GM12878 (cell line): ENCODE data around the gene TMOD2. TPM values are rescaled to one million over a fixed set of nuclear protein-coding genes. Genes with fewer than 3 reads are reported as not detected.

Experiments
- ATAC-seq: fragments of 200-7000 bp; cut with Tn5 transposase; 3 replicates; pipeline ENCODE4 v1.9.1; 2020; ENCODE audit warnings: mild to moderate bottlenecking, moderate library complexity
- BruUV-seq: library from RNA; stranded (reverse); fragments of 400-500 nt; replicated peaks from 2 replicates; lab custom pipeline; 2021; lab: Mats Ljungman, UMichigan
- CTCF ChIA-PET: fragments of 300-600 bp; sonication (Branson Sonifier 250); formaldehyde crosslinking; extraction: SDS; loops from one replicate; lab custom pipeline; 2021; ENCODE audit warnings: inconsistent platforms; lab: Yijun Ruan, JAX
- POLR2A ChIA-PET: fragments of 350-600 bp; formaldehyde crosslinking; extraction: SDS; loops from one replicate; lab custom pipeline; 2021; ENCODE audit warnings: inconsistent platforms; lab: Charles Lee
- RAD21 ChIA-PET: fragments of 300-600 bp; sonication (Branson Sonifier 250); formaldehyde crosslinking; loops from one replicate; lab custom pipeline; 2023; ENCODE audit warnings: antibody characterized with exemption; ENCODE audit not compliant: unreplicated experiment; lab: Charles Lee
- SMC1A ChIA-PET: fragments of 300-600 bp; sonication (Branson Sonifier 250); formaldehyde crosslinking; loops from one replicate; lab custom pipeline; 2023; ENCODE audit not compliant: unreplicated experiment, uncharacterized antibody; lab: Charles Lee
- DNase-seq: peaks from one replicate; pipeline ENCODE4 v3.0.0-alpha.2; 2011; ENCODE audit warnings: low read depth, low spot score
- FAIRE-seq: peaks from 3 replicates; lab custom pipeline; 2011; peaks lifted over from hg19 to GRCh38; lab: Jason Lieb, UNC
- H2AFZ ChIP-seq: 2 replicates; pipeline ENCODE4 v1.6.0; 2011; ENCODE audit warnings: low read depth, low read length, control low read depth; ENCODE audit not compliant: control insufficient read depth
- H3K27ac ChIP-seq: 2 replicates; pipeline ENCODE4 v1.5.1; 2011; ENCODE audit warnings: control low read depth; ENCODE audit not compliant: control insufficient read depth, insufficient read depth
- H3K27me3 ChIP-seq, 2 experiments: replicated peaks in 1 of 2; 2 replicates each; pipeline versions ENCODE4 v1.6.0 to v1.6.1; 2011; ENCODE audit warnings: low read length in 1 of 2; ENCODE audit not compliant: control insufficient read depth in 2 of 2, insufficient read depth in 2 of 2
- H3K36me3 ChIP-seq, 2 experiments: 2 replicates each; pipeline ENCODE4 v1.5.1; 2011; ENCODE audit warnings: low read length in 1 of 2; ENCODE audit not compliant: control insufficient read depth in 2 of 2, insufficient read depth in 2 of 2
- H3K4me1 ChIP-seq: 2 replicates; pipeline ENCODE4 v1.6.1; 2011; ENCODE audit warnings: mild to moderate bottlenecking, low read length, moderate library complexity, mixed read lengths; ENCODE audit not compliant: control insufficient read depth, insufficient read depth
- H3K4me2 ChIP-seq: 2 replicates; pipeline ENCODE4 v1.6.0; 2011; ENCODE audit warnings: control low read depth; ENCODE audit not compliant: control insufficient read depth, insufficient read depth
- H3K4me3 ChIP-seq: fragments of 200-600 bp; sonication (generic); 2 replicates; pipeline ENCODE4 v1.5.1; 2016
- H3K79me2 ChIP-seq: 2 replicates; pipeline ENCODE4 v1.6.0; 2011; ENCODE audit warnings: low read length; ENCODE audit not compliant: control insufficient read depth, insufficient read depth
- H3K9ac ChIP-seq: 2 replicates; pipeline ENCODE4 v1.8.0; 2011; ENCODE audit warnings: low read length, control low read depth, mixed read lengths; ENCODE audit not compliant: control insufficient read depth, insufficient read depth
- H3K9me3 ChIP-seq: replicated peaks from 3 replicates; pipeline ENCODE4 v1.5.1; 2011; ENCODE audit warnings: mild to moderate bottlenecking, low read length; ENCODE audit not compliant: control insufficient read depth, insufficient read depth
- H4K20me1 ChIP-seq: 2 replicates; pipeline ENCODE4 v1.6.0; 2011; ENCODE audit not compliant: control insufficient read depth, insufficient read depth
- ATF7 ChIP-seq: fragments of 450-650 bp; IDR thresholded peaks from 2 replicates; pipeline ENCODE4 v1.6.1; 2016; ENCODE audit warnings: low read depth, mild to moderate bottlenecking
- CBX5 ChIP-seq: sonication (generic); IDR thresholded peaks from 2 replicates; pipeline ENCODE4 v1.6.1; 2016; ENCODE audit warnings: low read depth, moderate library complexity, mild to moderate bottlenecking, inconsistent platforms
- CREB1 ChIP-seq: IDR thresholded peaks from 2 replicates; pipeline ENCODE4 v1.6.1; 2012; ENCODE audit warnings: low read depth, mild to moderate bottlenecking, inconsistent platforms
- HDAC6 ChIP-seq: fragments of 200-600 bp; sonication (generic); IDR thresholded peaks from one replicate; pipeline ENCODE4 v1.8.0; 2017; ENCODE audit warnings: antibody characterized with exemption; ENCODE audit not compliant: unreplicated experiment
- KAT2A ChIP-seq: conservative IDR thresholded peaks from 2 replicates; pipeline ENCODE4 v1.6.1; 2011; ENCODE audit warnings: low read depth, low read length; ENCODE audit not compliant: control insufficient read depth
- PAX5 ChIP-seq: IDR thresholded peaks from 2 replicates; pipeline ENCODE4 v1.6.1; 2011; ENCODE audit warnings: low read depth, low read length, borderline replicate concordance
- POLR2AphosphoS5 ChIP-seq: IDR thresholded peaks from 2 replicates; pipeline ENCODE4 v1.6.1; 2011; ENCODE audit warnings: mild to moderate bottlenecking, low read length, inconsistent platforms
- RCOR1 ChIP-seq: conservative IDR thresholded peaks from 2 replicates; pipeline ENCODE4 v1.6.1; 2012; ENCODE audit warnings: low read depth, low read length, improper control_type of control experiment
- TARDBP ChIP-seq: IDR thresholded peaks from 2 replicates; pipeline ENCODE4 v1.6.1; 2016; ENCODE audit warnings: borderline replicate concordance
- TCF12 ChIP-seq: IDR thresholded peaks from 2 replicates; pipeline ENCODE4 v1.6.1; 2011; ENCODE audit warnings: low read depth, mild to moderate bottlenecking, low read length
- WGBS: methylation state at CpG from one replicate; pipeline ENCODE4 v1.1.6; 2016; ENCODE audit warnings: low lambda C conversion rate; ENCODE audit not compliant: insufficient replicate concordance, insufficient coverage; ENCODE audit errors: missing lambda C conversion rate; 5-methylcytosine and 5-hydroxymethylcytosine counted together
- in situ Hi-C: fragments of 300-500 bp; cut with MboI; formaldehyde crosslinking; loops from 9 replicates; pipeline ENCODE4 v1.14.3; 2018; ENCODE audit warnings: mixed read lengths
- intact Hi-C: fragments of 100-400 bp; cut with micrococcal nuclease; formaldehyde crosslinking; loops from one replicate; pipeline ENCODE4 v1.14.2; 2022; ENCODE audit not compliant: unreplicated experiment
- polyA plus RNA-seq, 11 experiments: library from polyadenylated mRNA; depleted of rRNA in 4 of 11; unstranded in 6 of 11; stranded (reverse) in 5 of 11; fragments of >200 nt; fragmentation: Nextera tagmentation in 4 of 11; fragmentation: Illumina TruSeq in 1 of 11; extraction: Ambion mirVana in 4 of 11; extraction: Trizol in 1 of 11; gene quantifications; 1 replicate in 1 of 11; 2 replicates in 10 of 11; pipeline versions ENCODE4 v1.2.1 to v1.2.3, GENCODE V29; 2011 to 2016; ENCODE audit warnings: inconsistent platforms in 2 of 11, missing spikeins in 2 of 11, low read depth in 1 of 11
- total RNA-seq, 4 experiments: library from RNA; depleted of rRNA in 3 of 4; stranded (reverse); fragments of >200 nt in 3 of 4; fragmentation: Illumina TruSeq in 1 of 4; extraction: Trizol in 1 of 4; gene quantifications; 2 replicates each; pipeline versions ENCODE4 v1.2.1 to v1.2.3, GENCODE V29; 2013 to 2021
- TF ChIP-seq, protein P1 (sequence below): fragments of 450-650 bp; IDR thresholded peaks from 2 replicates; pipeline ENCODE4 v1.6.1; 2017; ENCODE audit warnings: mild to moderate bottlenecking, moderate library complexity
- TF ChIP-seq, protein P2 (sequence below): fragments of 150-350 bp; IDR thresholded peaks from 2 replicates; pipeline ENCODE4 v1.6.1; 2014; ENCODE audit warnings: mild to moderate bottlenecking, low read depth, low read length
- TF ChIP-seq, protein P3 (sequence below): fragments of 450-650 bp; IDR thresholded peaks from 2 replicates; pipeline ENCODE4 v1.6.1; 2018; ENCODE audit warnings: mild to moderate bottlenecking, low read depth, moderate library complexity; ENCODE audit not compliant: partially characterized antibody

Gene TMOD2
- total and polyA plus RNA-seq, 10 of the 15 experiments (the other 5 are each of a cell fraction or from before 2014, with no cell fraction given), result 0.61 to 15.2 (median 6.3) TPM

- TF ChIP-seq, protein P1, sequence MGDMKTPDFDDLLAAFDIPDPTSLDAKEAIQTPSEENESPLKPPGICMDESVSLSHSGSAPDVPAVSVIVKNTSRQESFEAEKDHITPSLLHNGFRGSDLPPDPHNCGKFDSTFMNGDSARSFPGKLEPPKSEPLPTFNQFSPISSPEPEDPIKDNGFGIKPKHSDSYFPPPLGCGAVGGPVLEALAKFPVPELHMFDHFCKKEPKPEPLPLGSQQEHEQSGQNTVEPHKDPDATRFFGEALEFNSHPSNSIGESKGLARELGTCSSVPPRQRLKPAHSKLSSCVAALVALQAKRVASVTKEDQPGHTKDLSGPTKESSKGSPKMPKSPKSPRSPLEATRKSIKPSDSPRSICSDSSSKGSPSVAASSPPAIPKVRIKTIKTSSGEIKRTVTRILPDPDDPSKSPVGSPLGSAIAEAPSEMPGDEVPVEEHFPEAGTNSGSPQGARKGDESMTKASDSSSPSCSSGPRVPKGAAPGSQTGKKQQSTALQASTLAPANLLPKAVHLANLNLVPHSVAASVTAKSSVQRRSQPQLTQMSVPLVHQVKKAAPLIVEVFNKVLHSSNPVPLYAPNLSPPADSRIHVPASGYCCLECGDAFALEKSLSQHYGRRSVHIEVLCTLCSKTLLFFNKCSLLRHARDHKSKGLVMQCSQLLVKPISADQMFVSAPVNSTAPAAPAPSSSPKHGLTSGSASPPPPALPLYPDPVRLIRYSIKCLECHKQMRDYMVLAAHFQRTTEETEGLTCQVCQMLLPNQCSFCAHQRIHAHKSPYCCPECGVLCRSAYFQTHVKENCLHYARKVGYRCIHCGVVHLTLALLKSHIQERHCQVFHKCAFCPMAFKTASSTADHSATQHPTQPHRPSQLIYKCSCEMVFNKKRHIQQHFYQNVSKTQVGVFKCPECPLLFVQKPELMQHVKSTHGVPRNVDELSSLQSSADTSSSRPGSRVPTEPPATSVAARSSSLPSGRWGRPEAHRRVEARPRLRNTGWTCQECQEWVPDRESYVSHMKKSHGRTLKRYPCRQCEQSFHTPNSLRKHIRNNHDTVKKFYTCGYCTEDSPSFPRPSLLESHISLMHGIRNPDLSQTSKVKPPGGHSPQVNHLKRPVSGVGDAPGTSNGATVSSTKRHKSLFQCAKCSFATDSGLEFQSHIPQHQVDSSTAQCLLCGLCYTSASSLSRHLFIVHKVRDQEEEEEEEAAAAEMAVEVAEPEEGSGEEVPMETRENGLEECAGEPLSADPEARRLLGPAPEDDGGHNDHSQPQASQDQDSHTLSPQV, result no peak
- TF ChIP-seq ATF7, result no peak
- TF ChIP-seq TARDBP, result no peak
- TF ChIP-seq KAT2A, result no peak
- no peak for TF ChIP-seq CBX5
Measured at GRCh38 chr15:51754267-51754666, 2.9 kb downstream of the TMOD2 start (continued).

DNA sequence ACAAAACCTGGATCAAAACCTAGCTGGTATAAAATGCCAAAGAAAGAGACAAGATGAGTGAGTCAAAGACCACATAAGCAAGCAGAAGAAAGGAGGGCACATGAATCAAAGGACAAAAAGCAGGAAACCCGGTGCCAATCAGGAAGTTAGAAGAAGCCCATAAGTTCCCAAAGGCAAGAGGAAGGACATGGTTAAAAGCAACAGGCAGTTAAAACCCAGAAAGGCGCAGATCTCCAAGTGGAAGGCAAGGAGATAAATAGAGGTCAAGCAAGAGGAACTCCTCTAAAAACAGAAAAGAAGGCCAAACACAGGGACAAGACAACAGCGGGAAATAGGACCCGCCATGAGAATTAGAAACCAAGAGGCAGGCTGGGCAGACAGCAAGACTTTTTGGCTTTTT, 4.4 kb downstream of the TMOD2 start:
- FAIRE-seq, result no peak
- WGBS, result 73% methylated on average over 4 of the region's 4 CpGs
- TF ChIP-seq PAX5 (no peak), HDAC6 (no peak), CREB1 (no peak), TCF12 (no peak), RCOR1 (no peak), POLR2AphosphoS5 (no peak)
- TF ChIP-seq, protein P2, sequence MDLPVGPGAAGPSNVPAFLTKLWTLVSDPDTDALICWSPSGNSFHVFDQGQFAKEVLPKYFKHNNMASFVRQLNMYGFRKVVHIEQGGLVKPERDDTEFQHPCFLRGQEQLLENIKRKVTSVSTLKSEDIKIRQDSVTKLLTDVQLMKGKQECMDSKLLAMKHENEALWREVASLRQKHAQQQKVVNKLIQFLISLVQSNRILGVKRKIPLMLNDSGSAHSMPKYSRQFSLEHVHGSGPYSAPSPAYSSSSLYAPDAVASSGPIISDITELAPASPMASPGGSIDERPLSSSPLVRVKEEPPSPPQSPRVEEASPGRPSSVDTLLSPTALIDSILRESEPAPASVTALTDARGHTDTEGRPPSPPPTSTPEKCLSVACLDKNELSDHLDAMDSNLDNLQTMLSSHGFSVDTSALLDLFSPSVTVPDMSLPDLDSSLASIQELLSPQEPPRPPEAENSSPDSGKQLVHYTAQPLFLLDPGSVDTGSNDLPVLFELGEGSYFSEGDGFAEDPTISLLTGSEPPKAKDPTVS, result no peak
- TF ChIP-seq, protein P3, sequence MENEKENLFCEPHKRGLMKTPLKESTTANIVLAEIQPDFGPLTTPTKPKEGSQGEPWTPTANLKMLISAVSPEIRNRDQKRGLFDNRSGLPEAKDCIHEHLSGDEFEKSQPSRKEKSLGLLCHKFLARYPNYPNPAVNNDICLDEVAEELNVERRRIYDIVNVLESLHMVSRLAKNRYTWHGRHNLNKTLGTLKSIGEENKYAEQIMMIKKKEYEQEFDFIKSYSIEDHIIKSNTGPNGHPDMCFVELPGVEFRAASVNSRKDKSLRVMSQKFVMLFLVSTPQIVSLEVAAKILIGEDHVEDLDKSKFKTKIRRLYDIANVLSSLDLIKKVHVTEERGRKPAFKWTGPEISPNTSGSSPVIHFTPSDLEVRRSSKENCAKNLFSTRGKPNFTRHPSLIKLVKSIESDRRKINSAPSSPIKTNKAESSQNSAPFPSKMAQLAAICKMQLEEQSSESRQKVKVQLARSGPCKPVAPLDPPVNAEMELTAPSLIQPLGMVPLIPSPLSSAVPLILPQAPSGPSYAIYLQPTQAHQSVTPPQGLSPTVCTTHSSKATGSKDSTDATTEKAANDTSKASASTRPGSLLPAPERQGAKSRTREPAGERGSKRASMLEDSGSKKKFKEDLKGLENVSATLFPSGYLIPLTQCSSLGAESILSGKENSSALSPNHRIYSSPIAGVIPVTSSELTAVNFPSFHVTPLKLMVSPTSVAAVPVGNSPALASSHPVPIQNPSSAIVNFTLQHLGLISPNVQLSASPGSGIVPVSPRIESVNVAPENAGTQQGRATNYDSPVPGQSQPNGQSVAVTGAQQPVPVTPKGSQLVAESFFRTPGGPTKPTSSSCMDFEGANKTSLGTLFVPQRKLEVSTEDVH, result no peak

More for the DNA sequence above, 4.4 kb downstream of the TMOD2 start:
- H3K4me1 ChIP-seq, result no peaks in the 10 kb centered on the region
- no TSS peak for BruUV-seq
- SMC1A ChIA-PET, result interaction anchor here (1.1 to 2.8 kb wide), 2 partner anchors 21 to 106 kb away, joined by 3 to 12 read pairs; no protein-coding TSS in a partner anchor
- no peak overlapping the region for H3K4me2 ChIP-seq
- no peak overlapping the region for H2AFZ ChIP-seq
- intact Hi-C loops (no loop called here), in situ Hi-C loops (no loop called here)
- no peak overlapping the region for H3K4me3 ChIP-seq
- H4K20me1 ChIP-seq, result no peaks in the 10 kb centered on the region
- no peaks in the 10 kb centered on the region for H3K36me3 ChIP-seq
- no peak overlapping the region for H3K27ac ChIP-seq
- H3K27me3 ChIP-seq, result peaks cover 0 to 2% of the 10 kb centered on the region in 2 experiments; a peak in 1 of 4 replicates
- no peaks in the 10 kb centered on the region for H3K9me3 ChIP-seq
- no peak overlapping the region for H3K9ac ChIP-seq
- ATAC-seq, result no peak
- POLR2A ChIA-PET, result no interaction called here
- CTCF ChIA-PET, result interaction anchor here (0.6 to 4.2 kb wide), 4 partner anchors 9 to 106 kb away, joined by 3 to 31 read pairs (median 14); no protein-coding TSS in a partner anchor
- RAD21 ChIA-PET, result interaction anchor here (1.7 kb wide), 1 partner anchor 21 kb away, joined by 6 read pairs; no protein-coding TSS in a partner anchor
- H3K79me2 ChIP-seq, result no peaks in the 10 kb centered on the region
- no peak for DNase-seq
